HepG2 (cell line): ENCODE data around the gene ARVCF. TPM values are rescaled to one million over a fixed set of nuclear protein-coding genes. Genes with fewer than 3 reads are reported as not detected.

ENCODE experiments used
- ARHGAP35 ChIP-seq: sonication (generic); formaldehyde crosslinking; IDR thresholded peaks from 2 replicates; pipeline ENCODE4 v1.9.0; 2022; ENCODE audit warnings: mild to moderate bottlenecking, inconsistent platforms, moderate library complexity, missing genetic modification reagents, borderline replicate concordance
- ASH2L ChIP-seq: fragments of 300-600, 200-600 bp; sonication (generic); IDR thresholded peaks from 2 replicates; pipeline ENCODE4 v1.7.0; 2017; ENCODE audit warnings: low read depth, mild to moderate bottlenecking, moderate library complexity, mixed read lengths, low read length; ENCODE audit not compliant: insufficient read length
- CENPT ChIP-seq: sonication (generic); formaldehyde crosslinking; IDR thresholded peaks from 2 replicates; pipeline ENCODE4 v1.8.0; 2022; ENCODE audit warnings: low read depth, mild to moderate bottlenecking, moderate library complexity, missing genetic modification reagents
- NR1H2 ChIP-seq: sonication (generic); formaldehyde crosslinking; IDR thresholded peaks from 2 replicates; pipeline ENCODE4 v1.8.1; 2022; ENCODE audit warnings: low read depth, missing genetic modification reagents, borderline replicate concordance
- POLR2G ChIP-seq: fragments of 200-400 bp; formaldehyde crosslinking; IDR thresholded peaks from 2 replicates; pipeline ENCODE4 v1.6.1; 2018; ENCODE audit warnings: mild to moderate bottlenecking, low read depth, low read length, moderate library complexity
- RBFOX2 ChIP-seq: fragments of 200-400 bp; formaldehyde crosslinking; IDR thresholded peaks from 2 replicates; pipeline ENCODE4 v1.6.1; 2017; ENCODE audit warnings: low read depth, mild to moderate bottlenecking, low read length
- RBM39 ChIP-seq: fragments of 200-400 bp; formaldehyde crosslinking; IDR thresholded peaks from one replicate; pipeline ENCODE4 v1.6.1; 2018; ENCODE audit warnings: antibody characterized with exemption, mild to moderate bottlenecking, low read depth, low read length; ENCODE audit not compliant: poor library complexity, severe bottlenecking
- SPEN ChIP-seq: sonication (generic); formaldehyde crosslinking; IDR thresholded peaks from 2 replicates; pipeline ENCODE4 v1.5.1; 2020; ENCODE audit warnings: low read depth, mild to moderate bottlenecking, missing genetic modification reagents
- ZFP90 ChIP-seq: sonication (generic); formaldehyde crosslinking; IDR thresholded peaks from 2 replicates; pipeline ENCODE4 v1.8.0; 2022; ENCODE audit warnings: missing genetic modification reagents, mild to moderate bottlenecking, inconsistent platforms, borderline replicate concordance
- ZFY ChIP-seq: sonication (generic); formaldehyde crosslinking; IDR thresholded peaks from 2 replicates; pipeline ENCODE4 v1.4.0; 2020; ENCODE audit warnings: missing genetic modification reagents
- ZNF224 ChIP-seq: sonication (generic); formaldehyde crosslinking; IDR thresholded peaks from 2 replicates; pipeline ENCODE4 v1.5.0; 2020; ENCODE audit warnings: mild to moderate bottlenecking, missing genetic modification reagents
- ZNF619 ChIP-seq: sonication (generic); formaldehyde crosslinking; IDR thresholded peaks from 2 replicates; pipeline ENCODE4 v1.4.0; 2020; ENCODE audit warnings: mild to moderate bottlenecking, missing genetic modification reagents
- ZSCAN21 ChIP-seq: sonication (generic); formaldehyde crosslinking; IDR thresholded peaks from 2 replicates; pipeline ENCODE4 v1.8.0; 2022; ENCODE audit warnings: mild to moderate bottlenecking, missing genetic modification reagents, moderate library complexity, borderline replicate concordance
- polyA plus RNA-seq, 8 experiments: library from polyadenylated mRNA; depleted of rRNA in 3 of 8; stranded (reverse) in 7 of 8; unstranded in 1 of 8; fragments of >200 nt; fragmentation: Illumina TruSeq in 4 of 8; extraction: Trizol in 4 of 8; gene quantifications; 2 replicates each; pipeline versions ENCODE4 v1.2.1 to v1.2.3, GENCODE V29; 2011 to 2016; ENCODE audit warnings: low read depth in 4 of 8, missing spikeins in 1 of 8, mixed read lengths in 1 of 8; ENCODE audit not compliant: insufficient read depth in 1 of 8
- total RNA-seq, 5 experiments: library from RNA; depleted of rRNA; stranded (reverse); fragments of >200 nt; fragmentation: Illumina TruSeq; extraction: Trizol; gene quantifications; 2 replicates each; pipeline ENCODE4 v1.2.3, GENCODE V29; 2016; ENCODE audit warnings: low read depth in 1 of 5
- TF ChIP-seq, protein P1 (sequence below): sonication (generic); formaldehyde crosslinking; IDR thresholded peaks from 2 replicates; pipeline ENCODE4 v1.5.0; 2020; ENCODE audit warnings: mild to moderate bottlenecking, missing genetic modification reagents, borderline replicate concordance
- TF ChIP-seq, protein P2 (sequence below): sonication (generic); formaldehyde crosslinking; IDR thresholded peaks from 2 replicates; pipeline ENCODE4 v1.5.1; 2020; ENCODE audit warnings: mild to moderate bottlenecking, missing genetic modification reagents, moderate library complexity
- TF ChIP-seq, protein P3 (sequence below): IDR thresholded peaks from 2 replicates; pipeline ENCODE4 v1.6.1; 2016; ENCODE audit warnings: missing genetic modification reagents, missing compliant biosample characterization
- TF ChIP-seq, protein P4 (sequence below): sonication (generic); formaldehyde crosslinking; IDR thresholded peaks from 2 replicates; pipeline ENCODE4 v1.4.0; 2020; ENCODE audit warnings: low read depth, mild to moderate bottlenecking, missing genetic modification reagents

Gene ARVCF
- total and polyA plus RNA-seq, 2 of the 13 experiments (the other 11 are each of a cell fraction or from before 2014, with no cell fraction given): 16.4 to 17.7 TPM

DNA sequence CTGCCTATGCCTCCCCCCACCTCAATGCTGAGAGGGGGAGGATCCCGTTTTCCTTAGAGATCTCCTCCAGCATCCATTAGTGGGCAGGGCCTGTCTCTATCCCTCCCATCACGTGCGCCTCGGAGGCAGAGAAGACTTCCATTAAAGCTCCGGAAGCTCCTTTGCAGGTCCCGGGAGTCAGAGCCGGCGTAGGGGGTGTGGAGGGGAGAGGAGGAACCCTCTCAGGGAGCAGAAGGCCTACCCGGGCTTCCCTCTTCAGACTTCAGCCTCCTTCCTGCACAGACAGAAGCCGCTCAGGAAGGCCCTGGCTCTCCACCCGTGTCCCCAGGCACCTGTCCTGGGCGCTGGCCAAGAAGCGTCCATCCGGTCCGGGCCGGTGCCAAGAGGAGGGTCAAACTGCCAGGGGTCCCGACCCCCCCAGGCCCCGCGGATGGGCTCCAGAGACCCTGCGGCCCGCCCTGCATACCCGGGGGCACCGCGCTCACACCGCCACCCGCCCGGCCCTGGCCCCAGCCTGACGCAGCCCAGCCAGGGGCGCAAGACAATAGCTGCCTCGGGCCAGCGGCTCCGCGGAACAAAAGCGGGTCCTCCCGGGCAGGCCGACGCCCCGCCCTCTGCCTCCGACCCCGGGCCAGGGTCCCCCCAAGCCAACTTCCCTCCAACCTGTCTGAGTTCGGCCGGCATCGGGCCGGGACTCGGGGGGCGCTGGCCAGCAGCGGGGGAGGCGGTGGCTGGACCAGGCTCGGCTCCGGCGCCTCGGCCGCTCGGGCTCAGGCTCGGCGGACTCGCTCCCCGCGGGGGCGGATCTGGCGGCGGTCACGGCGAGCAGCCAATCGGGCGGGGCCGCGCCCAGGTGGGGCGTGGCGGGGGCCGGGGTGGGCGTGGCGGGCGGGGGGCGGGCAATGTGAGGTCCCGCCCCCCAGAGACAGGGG is 29.9 kb downstream of the ARVCF start (continued):
- TF ChIP-seq, protein P1, sequence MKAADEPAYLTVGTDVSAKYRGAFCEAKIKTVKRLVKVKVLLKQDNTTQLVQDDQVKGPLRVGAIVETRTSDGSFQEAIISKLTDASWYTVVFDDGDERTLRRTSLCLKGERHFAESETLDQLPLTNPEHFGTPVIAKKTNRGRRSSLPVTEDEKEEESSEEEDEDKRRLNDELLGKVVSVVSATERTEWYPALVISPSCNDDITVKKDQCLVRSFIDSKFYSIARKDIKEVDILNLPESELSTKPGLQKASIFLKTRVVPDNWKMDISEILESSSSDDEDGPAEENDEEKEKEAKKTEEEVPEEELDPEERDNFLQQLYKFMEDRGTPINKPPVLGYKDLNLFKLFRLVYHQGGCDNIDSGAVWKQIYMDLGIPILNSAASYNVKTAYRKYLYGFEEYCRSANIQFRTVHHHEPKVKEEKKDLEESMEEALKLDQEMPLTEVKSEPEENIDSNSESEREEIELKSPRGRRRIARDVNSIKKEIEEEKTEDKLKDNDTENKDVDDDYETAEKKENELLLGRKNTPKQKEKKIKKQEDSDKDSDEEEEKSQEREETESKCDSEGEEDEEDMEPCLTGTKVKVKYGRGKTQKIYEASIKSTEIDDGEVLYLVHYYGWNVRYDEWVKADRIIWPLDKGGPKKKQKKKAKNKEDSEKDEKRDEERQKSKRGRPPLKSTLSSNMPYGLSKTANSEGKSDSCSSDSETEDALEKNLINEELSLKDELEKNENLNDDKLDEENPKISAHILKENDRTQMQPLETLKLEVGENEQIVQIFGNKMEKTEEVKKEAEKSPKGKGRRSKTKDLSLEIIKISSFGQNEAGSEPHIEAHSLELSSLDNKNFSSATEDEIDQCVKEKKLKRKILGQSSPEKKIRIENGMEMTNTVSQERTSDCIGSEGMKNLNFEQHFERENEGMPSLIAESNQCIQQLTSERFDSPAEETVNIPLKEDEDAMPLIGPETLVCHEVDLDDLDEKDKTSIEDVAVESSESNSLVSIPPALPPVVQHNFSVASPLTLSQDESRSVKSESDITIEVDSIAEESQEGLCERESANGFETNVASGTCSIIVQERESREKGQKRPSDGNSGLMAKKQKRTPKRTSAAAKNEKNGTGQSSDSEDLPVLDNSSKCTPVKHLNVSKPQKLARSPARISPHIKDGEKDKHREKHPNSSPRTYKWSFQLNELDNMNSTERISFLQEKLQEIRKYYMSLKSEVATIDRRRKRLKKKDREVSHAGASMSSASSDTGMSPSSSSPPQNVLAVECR (CRISPR knock-in tag): peak; percentile 29; the same call in 1 of the 2 replicates
- peak; percentile 70; the same call in 1 of the 2 replicates for TF ChIP-seq ZSCAN21 (CRISPR knock-in tag)
- TF ChIP-seq ZFP90 (CRISPR knock-in tag): 0 out of 2 replicates have a peak, but pooled peaks have one; percentile 24
- peak; percentile 75 for TF ChIP-seq RBFOX2
- TF ChIP-seq ARHGAP35 (CRISPR knock-in tag): peak; percentile 44; the same call in 1 of the 2 replicates
- TF ChIP-seq NR1H2 (CRISPR knock-in tag): no peak
- TF ChIP-seq CENPT: peak; percentile 50; the same call in 1 of the 2 replicates
- TF ChIP-seq POLR2G: peak; percentile 45; the same call in 1 of the 2 replicates
- TF ChIP-seq RBM39: peak; percentile 38
- peak; percentile 38; the same call in 1 of the 2 replicates for TF ChIP-seq SPEN (CRISPR knock-in tag)
- TF ChIP-seq, protein P2, sequence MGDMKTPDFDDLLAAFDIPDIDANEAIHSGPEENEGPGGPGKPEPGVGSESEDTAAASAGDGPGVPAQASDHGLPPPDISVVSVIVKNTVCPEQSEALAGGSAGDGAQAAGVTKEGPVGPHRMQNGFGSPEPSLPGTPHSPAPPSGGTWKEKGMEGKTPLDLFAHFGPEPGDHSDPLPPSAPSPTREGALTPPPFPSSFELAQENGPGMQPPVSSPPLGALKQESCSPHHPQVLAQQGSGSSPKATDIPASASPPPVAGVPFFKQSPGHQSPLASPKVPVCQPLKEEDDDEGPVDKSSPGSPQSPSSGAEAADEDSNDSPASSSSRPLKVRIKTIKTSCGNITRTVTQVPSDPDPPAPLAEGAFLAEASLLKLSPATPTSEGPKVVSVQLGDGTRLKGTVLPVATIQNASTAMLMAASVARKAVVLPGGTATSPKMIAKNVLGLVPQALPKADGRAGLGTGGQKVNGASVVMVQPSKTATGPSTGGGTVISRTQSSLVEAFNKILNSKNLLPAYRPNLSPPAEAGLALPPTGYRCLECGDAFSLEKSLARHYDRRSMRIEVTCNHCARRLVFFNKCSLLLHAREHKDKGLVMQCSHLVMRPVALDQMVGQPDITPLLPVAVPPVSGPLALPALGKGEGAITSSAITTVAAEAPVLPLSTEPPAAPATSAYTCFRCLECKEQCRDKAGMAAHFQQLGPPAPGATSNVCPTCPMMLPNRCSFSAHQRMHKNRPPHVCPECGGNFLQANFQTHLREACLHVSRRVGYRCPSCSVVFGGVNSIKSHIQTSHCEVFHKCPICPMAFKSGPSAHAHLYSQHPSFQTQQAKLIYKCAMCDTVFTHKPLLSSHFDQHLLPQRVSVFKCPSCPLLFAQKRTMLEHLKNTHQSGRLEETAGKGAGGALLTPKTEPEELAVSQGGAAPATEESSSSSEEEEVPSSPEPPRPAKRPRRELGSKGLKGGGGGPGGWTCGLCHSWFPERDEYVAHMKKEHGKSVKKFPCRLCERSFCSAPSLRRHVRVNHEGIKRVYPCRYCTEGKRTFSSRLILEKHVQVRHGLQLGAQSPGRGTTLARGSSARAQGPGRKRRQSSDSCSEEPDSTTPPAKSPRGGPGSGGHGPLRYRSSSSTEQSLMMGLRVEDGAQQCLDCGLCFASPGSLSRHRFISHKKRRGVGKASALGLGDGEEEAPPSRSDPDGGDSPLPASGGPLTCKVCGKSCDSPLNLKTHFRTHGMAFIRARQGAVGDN (CRISPR knock-in tag): peak; percentile 71
- TF ChIP-seq ZFY: peak; percentile 50; the same call in 1 of the 2 replicates
- TF ChIP-seq ZNF224 (CRISPR knock-in tag): no peak
- TF ChIP-seq, protein P3, sequence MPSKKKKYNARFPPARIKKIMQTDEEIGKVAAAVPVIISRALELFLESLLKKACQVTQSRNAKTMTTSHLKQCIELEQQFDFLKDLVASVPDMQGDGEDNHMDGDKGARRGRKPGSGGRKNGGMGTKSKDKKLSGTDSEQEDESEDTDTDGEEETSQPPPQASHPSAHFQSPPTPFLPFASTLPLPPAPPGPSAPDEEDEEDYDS: no peak
- TF ChIP-seq ASH2L: peak; percentile 11
- TF ChIP-seq ZNF619 (CRISPR knock-in tag): 0 out of 2 replicates have a peak, but pooled peaks have one; percentile 48
- TF ChIP-seq, protein P4, sequence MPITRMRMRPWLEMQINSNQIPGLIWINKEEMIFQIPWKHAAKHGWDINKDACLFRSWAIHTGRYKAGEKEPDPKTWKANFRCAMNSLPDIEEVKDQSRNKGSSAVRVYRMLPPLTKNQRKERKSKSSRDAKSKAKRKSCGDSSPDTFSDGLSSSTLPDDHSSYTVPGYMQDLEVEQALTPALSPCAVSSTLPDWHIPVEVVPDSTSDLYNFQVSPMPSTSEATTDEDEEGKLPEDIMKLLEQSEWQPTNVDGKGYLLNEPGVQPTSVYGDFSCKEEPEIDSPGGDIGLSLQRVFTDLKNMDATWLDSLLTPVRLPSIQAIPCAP (CRISPR knock-in tag): no peak
